ENCODE data around the gene MRAP2.

DNA sequence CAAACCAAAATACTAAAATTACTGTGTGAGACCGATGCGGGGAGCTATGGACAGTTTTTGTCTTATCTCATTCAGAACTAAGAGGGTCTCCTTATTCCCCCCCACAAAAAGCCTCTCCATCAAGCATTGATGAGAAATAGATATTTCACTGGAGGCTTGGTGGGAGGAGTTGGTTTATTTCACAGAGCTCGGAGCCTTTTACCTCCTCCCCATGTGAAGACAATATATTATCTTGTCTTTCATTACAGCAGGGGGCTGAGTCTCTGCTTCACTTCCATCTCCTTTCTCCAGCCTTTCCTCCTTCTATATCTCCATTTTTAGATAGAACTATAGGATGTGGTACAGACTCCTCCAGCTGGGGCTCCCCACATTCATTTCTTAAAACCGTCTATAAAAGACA, 29.9 kb upstream of the MRAP2 start:
- no peak for TF ChIP-seq CTCF (IDR thresholded peaks at IDR 0.05)
- no peak for TF ChIP-seq POLR2A (IDR thresholded peaks at IDR 0.05)
- TF ChIP-seq EP300 (IDR thresholded peaks at IDR 0.05) = no peak
